ENCODE results near the gene ZFAND2B.

DNA sequence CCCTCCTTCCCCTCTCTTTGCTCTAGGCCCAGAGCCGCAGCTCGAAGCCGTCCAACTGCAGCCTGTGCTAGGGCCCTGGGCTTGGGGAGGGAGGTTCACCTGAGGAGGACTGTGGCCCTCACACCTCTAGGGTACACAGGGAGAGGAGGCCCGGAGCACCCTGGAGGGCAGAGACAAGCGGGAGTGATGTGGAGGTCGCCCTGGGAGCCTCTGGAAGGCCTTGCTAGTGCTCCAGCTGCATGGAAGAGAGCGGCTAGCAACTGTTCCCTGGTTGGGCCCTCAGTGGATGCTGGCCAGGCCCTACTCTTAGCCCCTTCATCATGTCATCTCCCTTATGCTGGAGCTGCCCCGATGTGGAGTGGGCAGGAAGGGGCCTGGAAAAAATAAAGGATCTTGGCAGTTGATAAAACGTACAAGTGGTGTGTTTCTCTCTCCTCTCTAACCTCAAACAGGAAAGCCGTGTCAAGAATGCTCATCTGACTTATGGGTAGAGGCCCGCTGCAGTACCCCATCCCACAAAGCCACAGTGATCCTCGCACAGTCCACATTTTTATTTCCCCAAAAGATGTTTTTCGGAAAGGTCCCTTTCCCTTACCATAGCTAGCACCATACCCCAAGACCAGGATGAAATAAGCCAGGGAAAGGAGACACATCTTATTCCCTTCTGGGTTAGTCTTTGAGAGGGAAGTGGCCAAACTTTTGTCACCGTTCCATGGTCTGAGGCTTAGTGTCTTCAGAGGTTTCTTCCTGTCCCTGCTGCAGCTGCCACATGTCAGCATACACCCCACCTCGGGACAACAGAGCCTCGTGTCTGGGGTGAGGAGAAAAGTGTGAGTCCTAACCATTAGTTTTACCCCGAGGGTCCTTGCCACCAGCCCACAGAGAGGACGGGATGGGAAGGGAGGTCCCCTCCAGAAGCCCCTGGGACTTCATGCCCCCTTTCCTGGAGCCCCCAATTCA, 2.9 kb downstream of the ZFAND2B start:
- peak; percentile 36; the same call in 1 of the 2 replicates for TF ChIP-seq POLR2AphosphoS5 (IDR thresholded peaks at IDR 0.05; ENCODE audit: borderline replicate concordance, low read depth, low read length)
- TF ChIP-seq EZH2 (IDR thresholded peaks at IDR 0.05): no peak
